Frontal cortex (tissue), 4 donors: ENCODE data around the gene PDRG1. TPM values are rescaled to one million over a fixed set of nuclear protein-coding genes. Genes with fewer than 3 reads are reported as not detected.
A peak's percentile ranks its signal among the peaks of the same experiment; 100 is the strongest.

ENCODE experiments used
- DNase-seq, 2 donors: peaks; one replicate each; pipeline ENCODE4 v3.0.0; 2012; ENCODE audit warnings: low spot score in 2 of 2
- FAIRE-seq: peaks from 2 replicates; lab custom pipeline; 2012; peaks lifted over from hg19 to GRCh38; lab: Jason Lieb, UNC
- total RNA-seq: library from RNA; depleted of rRNA; stranded (reverse); fragments of >200 nt; gene quantifications from one replicate; pipeline ENCODE4 v1.2.3, GENCODE V29; 2014
- donor health status: control.
- donor health status: control.
- donor health status: control.

PDRG1 gene
- total RNA-seq, 1 donor from 2014 or later = 6.9 TPM

GRCh38 chr20:31968291-31969126 lies 16.7 kb upstream of the PDRG1 start:
- FAIRE-seq (no peak), DNase-seq (peak; percentile 90 to 91)

- DNase-seq (peak; percentile 49 to 55), FAIRE-seq (no peak)
Observed at GRCh38 chr20:31967830-31968249, 16.0 kb upstream of the PDRG1 start, which contains the start of gene XKR7. Gene XKR7, plus strand, starts transcription at chr20:31968151. Its CDS starts 25 bp downstream, at chr20:31968176.

GRCh38 chr20:31966991-31967655 lies 15.3 kb upstream of the PDRG1 start:
- DNase-seq = no peak

GRCh38 chr20:31963889-31964288 lies 12.0 kb upstream of the PDRG1 start:
- FAIRE-seq (no peak), DNase-seq (no peak)

More at GRCh38 chr20:31966991-31967655, 15.3 kb upstream of the PDRG1 start:
- FAIRE-seq = no peak

- DNase-seq = no peak
- FAIRE-seq = no peak
Observed at GRCh38 chr20:31962761-31963160, 10.9 kb upstream of the PDRG1 start.

- FAIRE-seq (no peak), DNase-seq (no peak)
Observed at GRCh38 chr20:31956556-31957526, 5.0 kb upstream of the PDRG1 start.

- DNase-seq (no peak), FAIRE-seq (no peak)
Observed at GRCh38 chr20:31954500-31954899, 2.7 kb upstream of the PDRG1 start.

GRCh38 chr20:31953556-31954148 lies 1.8 kb upstream of the PDRG1 start:
- DNase-seq (no peak), FAIRE-seq (no peak)

GRCh38 chr20:31951203-31951529 lies 680 bp downstream of the PDRG1 start:
- no peak for DNase-seq
- no peak for FAIRE-seq

- no peak for DNase-seq
- FAIRE-seq = no peak
Observed at GRCh38 chr20:31949877-31950646, 1.8 kb downstream of the PDRG1 start.

- no peak for FAIRE-seq
- DNase-seq = no peak
Observed at GRCh38 chr20:31948008-31948407, 3.8 kb downstream of the PDRG1 start.

- FAIRE-seq (no peak), DNase-seq (no peak)
Observed at GRCh38 chr20:31945785-31946184, 6.1 kb downstream of the PDRG1 start.

GRCh38 chr20:31945319-31945718 lies 6.5 kb downstream of the PDRG1 start:
- DNase-seq = no peak
- FAIRE-seq = no peak

GRCh38 chr20:31943052-31943471 lies 8.8 kb downstream of the PDRG1 start:
- no peak for FAIRE-seq
- DNase-seq = no peak

- no peak for DNase-seq
- FAIRE-seq = no peak
Observed at GRCh38 chr20:31939661-31940060, 12.2 kb downstream of the PDRG1 start.

- FAIRE-seq (no peak), DNase-seq (no peak)
Observed at GRCh38 chr20:31937820-31938219, 14.0 kb downstream of the PDRG1 start.

- no peak for DNase-seq
- no peak for FAIRE-seq
Observed at GRCh38 chr20:31936420-31936819, 15.4 kb downstream of the PDRG1 start.

- FAIRE-seq (no peak), DNase-seq (no peak)
Observed at GRCh38 chr20:31934968-31935764, 16.7 kb downstream of the PDRG1 start.
